HG02870 (cell line): ENCODE measurements around the gene MCRIP2.

Experiments
- ATAC-seq: cut with Tn5 transposase; IDR thresholded peaks from one replicate; pipeline ENCODE4 v1.9.1; 2021; ENCODE audit warnings: mild to moderate bottlenecking, moderate library complexity; ENCODE audit not compliant: unreplicated experiment

The MCRIP2 gene

GRCh38 chr16:668519-669171 lies 27.0 kb downstream of the MCRIP2 start:
- ATAC-seq = no peak

DNA sequence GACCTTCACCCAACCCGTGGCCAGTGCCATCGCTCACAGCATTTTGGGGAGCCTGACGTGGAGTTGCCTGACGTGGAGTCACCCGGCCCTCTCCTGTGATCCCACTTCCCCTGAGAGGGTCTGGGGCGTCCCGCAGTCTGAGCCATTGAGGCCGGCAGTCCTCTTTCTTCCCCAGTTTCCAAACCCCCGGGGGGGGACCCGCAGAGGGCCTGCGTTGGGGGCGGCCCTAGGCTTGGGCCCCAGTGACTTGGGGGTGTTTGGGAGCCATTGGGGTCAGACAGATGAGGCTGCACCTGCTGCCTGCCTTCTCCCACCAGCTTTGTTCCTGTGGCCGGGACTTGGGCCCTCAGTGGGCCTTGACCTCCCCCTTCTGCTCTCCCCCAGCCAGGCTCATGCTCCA lies 28.0 kb downstream of the MCRIP2 start:
- ATAC-seq = no peak

GRCh38 chr16:670485-671352 lies 29.1 kb downstream of the MCRIP2 start:
- ATAC-seq = no peak

- ATAC-seq = no peak
These were observed 29.9 kb downstream of the MCRIP2 start for GRCh38 chr16:671353-672131.

DNA sequence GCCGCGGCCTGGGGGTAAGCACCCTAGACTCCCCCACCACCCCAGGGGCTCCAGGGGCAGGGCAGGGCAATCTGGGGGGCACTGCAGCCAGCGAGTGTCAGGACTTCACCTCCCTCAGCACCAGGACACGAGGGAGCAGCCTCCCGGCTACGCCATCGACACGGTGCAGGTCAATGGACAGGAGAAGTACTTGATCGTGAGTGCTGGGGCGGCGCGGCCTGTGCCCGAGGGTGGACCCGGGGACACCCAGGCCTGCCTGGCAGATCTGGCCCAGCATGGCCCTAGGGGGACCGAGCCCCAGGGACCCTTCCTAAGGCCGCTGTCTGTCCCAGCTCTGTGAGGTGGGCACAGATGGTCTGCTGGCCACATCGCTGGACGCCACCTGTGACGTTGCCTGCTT lies 30.7 kb downstream of the MCRIP2 start:
- ATAC-seq = no peak

GRCh38 chr16:672851-673250 lies 31.2 kb downstream of the MCRIP2 start:
- no peak for ATAC-seq

- no peak for ATAC-seq
These were observed 31.9 kb downstream of the MCRIP2 start for GRCh38 chr16:673399-673991.

- ATAC-seq = no peak
These were observed 32.7 kb downstream of the MCRIP2 start for GRCh38 chr16:674214-674881.

DNA sequence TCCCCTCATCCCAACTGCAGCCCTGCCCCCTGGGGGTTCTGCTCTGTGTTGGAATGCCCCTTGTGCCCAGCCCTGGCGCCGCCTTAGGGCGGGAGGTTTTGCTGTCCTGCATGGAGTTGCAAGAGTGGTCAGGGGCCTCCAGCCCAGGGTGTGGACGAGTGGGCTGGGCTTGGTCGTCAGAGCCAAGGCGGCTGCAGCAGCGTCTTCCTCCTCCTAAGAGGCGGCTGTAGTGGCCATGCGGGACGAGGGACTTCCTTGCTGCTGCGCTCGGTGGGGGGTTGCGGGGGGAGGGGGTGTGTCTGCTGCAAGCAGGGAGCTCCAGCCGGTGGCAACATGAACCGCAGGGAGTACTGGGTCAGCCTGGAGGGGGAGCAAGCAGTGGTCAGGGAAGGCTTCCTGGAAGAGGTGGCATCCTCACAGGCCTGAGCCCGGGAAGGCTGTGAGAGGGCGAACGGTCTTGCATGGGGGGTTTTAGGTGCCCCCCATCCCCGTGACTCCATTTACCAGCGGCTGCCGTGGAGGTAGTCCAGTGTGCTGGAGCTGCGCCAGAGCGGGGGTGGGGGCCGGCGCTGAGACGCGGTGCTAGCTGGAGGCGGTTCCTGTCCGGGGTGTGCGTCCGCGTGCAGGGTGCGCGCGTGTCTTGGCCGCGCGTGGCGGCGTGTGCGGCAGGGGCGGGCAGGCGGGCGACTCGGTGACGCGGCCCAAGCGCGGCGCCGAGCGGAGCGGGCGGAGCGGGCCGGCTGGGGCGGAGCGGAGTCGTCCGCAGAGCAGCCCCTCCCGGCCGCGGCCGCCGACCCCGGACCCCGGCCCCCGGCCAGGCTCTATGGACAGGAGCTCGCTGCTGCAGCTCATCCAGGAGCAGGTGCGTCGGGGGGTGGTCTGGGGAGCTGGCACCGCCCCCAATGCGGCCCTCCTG lies 33.6 kb downstream of the MCRIP2 start, which contains the start of gene RHBDL1:
Gene RHBDL1 (plus strand): TSS at position 704 of the 916 bp plus-strand sequence. CDS start 120 bp downstream, at position 824.
- ATAC-seq = no peak

DNA sequence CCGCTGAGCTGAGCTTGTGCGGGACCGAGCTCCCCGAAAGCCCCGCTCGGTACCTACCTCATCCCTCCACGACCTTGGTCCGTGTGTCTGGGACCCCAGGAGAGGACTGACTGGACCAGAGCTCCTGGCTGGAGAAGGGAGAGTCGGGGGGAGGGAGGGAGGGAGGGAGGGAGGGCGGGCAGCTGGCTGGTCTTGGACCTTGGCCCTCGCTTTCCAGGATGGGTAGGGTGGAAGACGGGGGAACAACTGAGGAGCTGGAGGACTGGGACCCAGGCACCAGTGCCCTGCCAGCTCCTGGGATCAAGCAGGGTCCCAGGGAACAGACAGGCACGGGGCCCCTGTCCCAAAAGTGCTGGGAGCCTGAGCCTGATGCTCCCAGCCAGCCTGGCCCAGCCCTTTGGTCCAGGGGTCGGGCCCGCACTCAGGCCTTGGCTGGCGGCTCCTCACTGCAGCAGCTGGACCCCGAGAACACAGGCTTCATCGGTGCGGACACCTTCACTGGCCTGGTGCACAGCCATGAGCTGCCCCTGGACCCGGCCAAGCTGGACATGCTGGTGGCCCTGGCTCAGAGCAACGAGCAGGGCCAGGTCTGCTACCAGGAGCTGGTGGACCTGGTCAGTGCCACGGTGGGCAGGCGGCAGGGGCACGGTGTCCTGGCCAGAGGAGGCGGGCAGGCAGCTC lies 34.4 kb downstream of the MCRIP2 start:
- ATAC-seq = no peak

- ATAC-seq = no peak
These were observed 34.9 kb downstream of the MCRIP2 start for GRCh38 chr16:676565-676902.

DNA sequence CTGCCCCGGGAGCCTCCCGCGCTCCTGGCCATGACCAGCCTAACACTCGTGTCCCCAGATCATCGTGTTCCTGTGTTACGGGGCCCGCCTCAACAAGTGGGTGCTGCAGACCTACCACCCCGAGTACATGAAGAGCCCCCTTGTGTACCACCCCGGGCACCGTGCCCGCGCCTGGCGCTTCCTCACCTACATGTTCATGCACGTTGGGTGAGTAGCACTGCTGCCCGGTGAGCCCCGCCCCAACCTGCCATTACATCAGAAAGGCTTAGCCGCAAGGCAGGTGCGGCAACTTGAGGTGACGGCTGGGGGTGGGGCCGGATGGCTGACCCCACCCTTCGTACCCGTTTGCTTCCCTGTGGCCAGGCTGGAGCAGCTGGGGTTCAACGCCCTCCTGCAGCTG lies 35.3 kb downstream of the MCRIP2 start:
- no peak for ATAC-seq

DNA sequence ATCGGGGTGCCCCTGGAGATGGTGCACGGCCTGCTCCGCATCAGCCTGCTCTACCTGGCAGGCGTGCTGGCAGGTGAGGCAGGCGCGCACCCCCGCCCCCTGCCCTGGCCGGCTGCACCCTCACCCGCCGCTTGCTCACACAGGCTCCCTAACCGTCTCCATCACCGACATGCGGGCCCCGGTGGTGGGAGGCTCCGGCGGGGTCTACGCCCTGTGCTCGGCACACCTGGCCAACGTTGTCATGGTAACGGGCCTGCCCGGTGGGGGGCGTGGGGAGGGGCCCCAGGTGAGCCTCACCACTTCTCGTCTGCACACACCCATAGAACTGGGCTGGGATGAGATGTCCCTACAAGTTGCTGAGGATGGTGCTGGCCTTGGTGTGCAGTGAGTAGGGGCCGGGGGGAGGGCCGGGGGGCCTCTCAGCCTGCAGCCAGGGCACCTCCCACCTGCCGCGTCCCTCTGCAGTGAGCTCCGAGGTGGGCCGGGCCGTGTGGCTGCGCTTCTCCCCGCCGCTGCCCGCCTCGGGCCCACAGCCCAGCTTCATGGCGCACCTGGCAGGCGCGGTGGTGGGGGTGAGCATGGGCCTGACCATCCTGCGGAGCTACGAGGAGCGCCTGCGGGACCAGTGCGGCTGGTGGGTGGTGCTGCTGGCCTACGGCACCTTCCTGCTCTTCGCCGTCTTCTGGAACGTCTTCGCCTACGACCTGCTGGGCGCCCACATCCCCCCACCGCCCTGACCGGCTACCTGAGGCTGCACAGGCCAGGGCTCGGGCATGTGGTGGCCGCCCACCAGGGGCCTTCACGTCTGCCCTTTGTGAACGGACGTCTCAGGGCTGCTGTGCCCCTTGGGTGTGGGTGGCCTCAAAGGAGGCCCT lies 35.9 kb downstream of the MCRIP2 start:
- ATAC-seq = no peak

DNA sequence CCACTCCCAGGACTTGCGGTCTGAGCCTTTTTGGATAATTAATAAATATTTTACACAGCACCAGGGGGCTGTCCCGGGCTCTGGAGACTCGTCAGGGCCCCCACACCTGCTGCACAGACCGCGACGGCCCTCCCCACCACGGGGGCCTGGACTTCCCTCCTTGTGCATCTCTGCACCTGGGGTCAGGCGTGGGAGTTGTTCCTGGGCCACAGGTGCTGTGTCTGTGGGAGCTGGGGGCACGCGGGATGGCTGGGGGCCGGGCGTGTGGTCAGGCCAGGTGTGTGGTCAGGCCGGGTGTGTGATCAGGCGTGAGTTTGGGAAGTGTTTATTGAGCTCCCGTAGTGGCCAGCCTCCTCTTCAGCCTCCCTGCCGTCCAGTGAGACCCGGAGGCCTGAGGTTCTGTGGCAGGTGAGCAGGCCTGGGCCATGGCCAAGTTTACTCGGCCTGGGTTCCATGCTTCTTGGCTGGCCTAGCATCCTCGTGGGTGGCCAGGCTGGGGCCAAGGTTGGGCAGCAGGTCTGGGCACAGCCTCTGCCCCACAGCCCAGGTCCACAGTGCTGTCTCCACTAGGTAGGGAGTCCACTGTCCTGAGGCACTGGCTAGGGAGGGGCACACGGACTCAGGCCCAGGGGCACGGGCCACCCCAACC lies 36.7 kb downstream of the MCRIP2 start:
- no peak for ATAC-seq

DNA sequence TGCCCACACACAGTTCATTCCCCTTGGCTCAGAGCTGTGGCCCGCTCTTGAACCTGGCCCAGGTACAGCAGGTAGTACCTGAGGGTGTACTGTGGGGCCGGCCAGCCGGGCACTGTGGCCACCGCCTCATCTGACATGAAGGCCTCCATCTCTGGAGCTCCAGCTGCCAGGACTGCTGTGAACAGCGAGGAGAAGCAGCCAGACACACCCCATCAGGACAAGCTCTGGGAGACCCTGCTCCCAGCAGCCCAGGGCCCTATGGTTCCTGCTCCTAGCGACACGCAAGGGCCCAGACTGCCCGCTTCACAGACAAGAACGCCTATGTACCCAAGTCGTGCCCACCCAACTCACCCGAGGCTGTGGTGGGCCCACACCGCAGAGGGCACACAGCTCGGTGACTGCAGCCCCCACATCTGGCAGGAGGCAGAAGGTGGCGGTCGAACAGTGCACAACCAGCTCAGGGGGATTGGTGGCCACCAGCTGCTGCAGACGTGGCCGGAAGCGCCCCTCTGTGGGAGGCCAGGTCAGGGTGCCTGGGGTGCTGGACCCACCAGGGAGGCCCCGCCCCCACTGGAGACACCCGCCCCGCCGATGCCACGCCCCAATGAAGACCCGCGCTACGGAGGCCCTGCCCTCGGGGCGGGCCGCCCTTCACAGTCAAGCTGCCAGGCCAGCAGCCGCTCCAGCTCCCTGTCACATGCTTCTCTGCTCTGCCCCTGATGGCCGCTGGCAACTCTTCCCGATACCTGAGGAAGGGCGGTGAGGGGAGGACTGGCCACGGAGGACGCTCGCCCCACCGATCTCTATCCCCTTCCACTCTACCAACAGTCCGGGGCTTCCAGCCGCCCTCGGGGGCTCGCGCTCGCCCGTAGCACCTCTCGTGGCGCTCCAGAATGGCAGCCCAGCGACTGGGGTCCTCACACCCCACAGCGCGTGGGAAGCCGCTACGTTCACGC lies 37.5 kb downstream of the MCRIP2 start:
- ATAC-seq = no peak

- peak; percentile 46 for ATAC-seq
These were observed 38.4 kb downstream of the MCRIP2 start, which contains the start of gene STUB1 for GRCh38 chr16:679814-680624. TSS of gene STUB1 (plus strand) at chr16:680410. CDS start at chr16:680526, 116 bp downstream.
